ENCODE results near the gene LRRC8D.
A peak's percentile ranks its signal among the peaks of the same experiment; 100 is the strongest.

LRRC8D gene

GRCh38 chr1:89943846-89944781 is 123.3 kb downstream of the LRRC8D start:
- DNase-seq, result no peak

- no peak for DNase-seq
These were observed 125.1 kb downstream of the LRRC8D start for GRCh38 chr1:89945852-89946476.

- no peak for DNase-seq
These were observed 125.7 kb downstream of the LRRC8D start for GRCh38 chr1:89946532-89946931.

GRCh38 chr1:89948722-89949345 is 128.0 kb downstream of the LRRC8D start:
- no peak for DNase-seq

- no peak for DNase-seq
These were observed 129.3 kb downstream of the LRRC8D start for GRCh38 chr1:89949991-89950624.

GRCh38 chr1:89950703-89951102 is 129.9 kb downstream of the LRRC8D start:
- no peak for DNase-seq

GRCh38 chr1:89951766-89952604 is 131.2 kb downstream of the LRRC8D start:
- DNase-seq, result no peak

- DNase-seq, result no peak
These were observed 131.8 kb downstream of the LRRC8D start for GRCh38 chr1:89952605-89953130.

- DNase-seq, result peak; percentile 33
These were observed 132.3 kb downstream of the LRRC8D start for GRCh38 chr1:89953131-89953626.

- no peak for DNase-seq
These were observed 133.1 kb downstream of the LRRC8D start for GRCh38 chr1:89953929-89954328.

- no peak for DNase-seq
These were observed 133.6 kb downstream of the LRRC8D start for GRCh38 chr1:89954401-89954800.

GRCh38 chr1:89955311-89956205 is 134.7 kb downstream of the LRRC8D start:
- DNase-seq, result no peak

- no peak for DNase-seq
These were observed 136.3 kb downstream of the LRRC8D start for GRCh38 chr1:89957107-89957506.

GRCh38 chr1:89958851-89959654 is 138.2 kb downstream of the LRRC8D start:
- DNase-seq, result no peak

GRCh38 chr1:89959719-89960118 is 138.9 kb downstream of the LRRC8D start:
- DNase-seq, result no peak

- no peak for DNase-seq
These were observed 141.4 kb downstream of the LRRC8D start for GRCh38 chr1:89962024-89962741.

GRCh38 chr1:89962742-89963075 is 141.9 kb downstream of the LRRC8D start:
- DNase-seq, result no peak

GRCh38 chr1:89965193-89965768 is 144.4 kb downstream of the LRRC8D start:
- DNase-seq, result peak; percentile 54

- DNase-seq, result no peak
These were observed 145.8 kb downstream of the LRRC8D start for GRCh38 chr1:89966656-89967055.
